BLaER1 (cell line): ENCODE results near the gene FILIP1L.
A peak's percentile ranks its signal among the peaks of the same experiment; 100 is the strongest.
"Not testable (repeated sequence)": the region's sequence is repeated elsewhere in the genome, so short reads cannot be mapped to it uniquely, and the experiment has no call there.

Experiments
- H3K27ac ChIP-seq: shearing (Covaris generic); formaldehyde crosslinking; 2 replicates; pipeline ENCODE4 v1.8.1; 2022
- H3K27me3 ChIP-seq: shearing (Covaris generic); formaldehyde crosslinking; 2 replicates; pipeline ENCODE4 v1.8.1; 2022
- H3K36me3 ChIP-seq: shearing (Covaris generic); formaldehyde crosslinking; 2 replicates; pipeline ENCODE4 v1.8.1; 2022
- H3K4me1 ChIP-seq: shearing (Covaris generic); formaldehyde crosslinking; 2 replicates; pipeline ENCODE4 v1.8.1; 2022
- H3K4me2 ChIP-seq: shearing (Covaris generic); formaldehyde crosslinking; 2 replicates; pipeline ENCODE4 v1.8.1; 2022
- H3K4me3 ChIP-seq: shearing (Covaris generic); formaldehyde crosslinking; 2 replicates; pipeline ENCODE4 v1.8.1; 2022
- H3K9ac ChIP-seq: shearing (Covaris generic); formaldehyde crosslinking; 2 replicates; pipeline ENCODE4 v1.8.1; 2022
- H3K9me3 ChIP-seq: shearing (Covaris generic); formaldehyde crosslinking; 2 replicates; pipeline ENCODE4 v1.8.1; 2022
- H4K20me1 ChIP-seq: shearing (Covaris generic); formaldehyde crosslinking; 2 replicates; pipeline ENCODE4 v1.8.1; 2022
- Cebpa-rat ChIP-seq: shearing (Covaris generic); IDR thresholded peaks from 2 replicates; pipeline ENCODE4 v1.8.1; 2022

The FILIP1L gene

DNA sequence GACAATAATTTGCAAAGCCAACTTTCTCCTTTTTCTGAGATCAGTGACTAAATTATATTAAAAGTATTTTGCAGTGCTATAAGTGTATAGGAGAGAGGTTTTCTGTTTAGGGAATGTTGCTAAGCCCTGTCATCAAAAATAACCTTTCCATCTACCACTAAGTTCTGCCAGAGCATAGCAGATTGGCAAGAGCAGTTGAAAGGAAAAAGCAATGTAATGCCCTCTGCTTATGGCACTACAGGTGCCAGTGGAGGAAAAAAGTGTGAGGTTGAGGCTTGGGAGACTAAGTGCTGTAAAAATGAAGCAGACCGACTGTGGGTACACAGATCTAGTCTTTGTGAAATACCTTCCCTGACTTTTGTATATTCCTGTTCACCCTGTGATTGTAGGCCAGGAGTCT lies 11.5 kb downstream of the FILIP1L start:
- Histone ChIP-seq H3K4me1 (peaks cover 49% of the 10 kb centered on the region), H3K9me3 (peaks cover 6% of the 10 kb centered on the region; the same call in 1 of the 2 replicates), H3K9ac (no peak overlapping the region), H4K20me1 (no peaks in the 10 kb centered on the region), H3K27me3 (no peaks in the 10 kb centered on the region), H3K36me3 (peaks cover 6% of the 10 kb centered on the region; the same call in 1 of the 2 replicates), H3K4me3 (no peak overlapping the region), H3K4me2 (peak overlapping the region; percentile 49), H3K27ac (no peak overlapping the region)
- TF ChIP-seq Cebpa-rat = no peak

DNA sequence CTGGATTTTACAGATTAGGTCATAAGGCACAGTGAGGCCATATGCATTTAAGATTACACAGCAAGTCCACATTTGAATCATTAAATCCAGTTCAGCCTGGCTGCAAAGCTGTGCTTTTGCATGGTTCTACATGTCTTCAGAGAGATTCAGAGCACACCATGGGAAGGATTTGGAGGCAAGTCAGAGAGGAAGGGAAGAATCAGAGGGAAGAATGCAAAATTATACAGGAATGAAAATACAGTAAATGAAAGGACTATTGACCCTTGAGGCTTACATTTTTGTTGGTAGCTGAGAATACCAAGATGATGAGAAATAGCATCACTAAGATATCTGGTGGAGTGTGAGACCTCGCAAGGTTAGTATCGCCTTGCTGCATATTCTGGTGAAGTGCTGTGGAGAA lies 13.9 kb downstream of the FILIP1L start:
- no peaks in the 10 kb centered on the region for H3K27me3 ChIP-seq
- peaks cover 6% of the 10 kb centered on the region; the same call in 1 of the 2 replicates for H3K36me3 ChIP-seq
- H3K9ac ChIP-seq = no peak overlapping the region
- no peak overlapping the region for H3K4me3 ChIP-seq
- TF ChIP-seq Cebpa-rat = no peak
- H3K4me1 ChIP-seq = peaks cover 31% of the 10 kb centered on the region
- peaks cover 6% of the 10 kb centered on the region; the same call in 1 of the 2 replicates for H3K9me3 ChIP-seq
- no peak overlapping the region for H3K27ac ChIP-seq
- H4K20me1 ChIP-seq = no peaks in the 10 kb centered on the region
- no peak overlapping the region for H3K4me2 ChIP-seq

DNA sequence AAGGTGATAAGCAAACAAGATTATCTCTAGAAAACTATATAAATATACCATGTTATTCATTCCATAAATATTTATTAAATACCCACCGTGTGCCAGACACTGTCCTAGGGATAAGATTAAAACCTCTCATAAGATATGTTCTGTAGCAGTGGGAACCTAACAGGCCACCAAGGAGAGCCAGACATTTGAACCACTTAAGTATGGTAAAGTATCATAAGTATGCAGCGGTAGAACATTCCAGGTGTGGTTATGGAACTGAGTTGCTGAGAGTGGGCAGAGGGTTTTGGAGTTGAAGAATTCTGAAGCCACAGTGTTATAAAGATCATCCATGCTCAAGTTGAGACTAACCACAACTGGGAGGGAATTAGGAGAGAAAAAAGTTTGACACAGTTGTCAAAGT lies 14.7 kb downstream of the FILIP1L start:
- Histone ChIP-seq H3K27me3 (no peaks in the 10 kb centered on the region), H3K27ac (no peak overlapping the region), H3K4me2 (no peak overlapping the region), H4K20me1 (no peaks in the 10 kb centered on the region), H3K9me3 (peaks cover 6% of the 10 kb centered on the region; the same call in 1 of the 2 replicates), H3K4me3 (no peak overlapping the region), H3K4me1 (peaks cover 23% of the 10 kb centered on the region), H3K36me3 (peaks cover 6% of the 10 kb centered on the region; the same call in 1 of the 2 replicates), H3K9ac (no peak overlapping the region)
- TF ChIP-seq Cebpa-rat = no peak

DNA sequence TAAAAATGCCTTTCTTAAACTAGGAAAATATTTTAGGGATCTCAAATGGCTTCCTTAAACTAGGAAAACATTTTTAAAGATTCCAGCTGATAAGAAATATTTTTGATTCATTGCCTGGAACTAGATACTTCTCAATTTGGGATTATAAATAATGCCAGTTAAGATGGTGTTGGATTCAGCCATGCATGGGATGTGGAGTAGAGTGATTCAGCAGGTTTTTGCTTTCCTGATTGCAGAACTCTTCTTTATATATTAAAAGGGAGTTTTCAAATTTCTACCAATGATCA lies 15.6 kb downstream of the FILIP1L start:
- H3K9ac ChIP-seq = no peak overlapping the region
- H3K4me2 ChIP-seq = no peak overlapping the region
- peaks cover 14% of the 10 kb centered on the region for H3K4me1 ChIP-seq
- peaks cover 6% of the 10 kb centered on the region; the same call in 1 of the 2 replicates for H3K9me3 ChIP-seq
- peaks cover 6% of the 10 kb centered on the region; the same call in 1 of the 2 replicates for H3K36me3 ChIP-seq
- H3K27ac ChIP-seq = no peak overlapping the region
- H3K27me3 ChIP-seq = no peaks in the 10 kb centered on the region
- no peak for TF ChIP-seq Cebpa-rat
- no peaks in the 10 kb centered on the region for H4K20me1 ChIP-seq
- H3K4me3 ChIP-seq = no peak overlapping the region

DNA sequence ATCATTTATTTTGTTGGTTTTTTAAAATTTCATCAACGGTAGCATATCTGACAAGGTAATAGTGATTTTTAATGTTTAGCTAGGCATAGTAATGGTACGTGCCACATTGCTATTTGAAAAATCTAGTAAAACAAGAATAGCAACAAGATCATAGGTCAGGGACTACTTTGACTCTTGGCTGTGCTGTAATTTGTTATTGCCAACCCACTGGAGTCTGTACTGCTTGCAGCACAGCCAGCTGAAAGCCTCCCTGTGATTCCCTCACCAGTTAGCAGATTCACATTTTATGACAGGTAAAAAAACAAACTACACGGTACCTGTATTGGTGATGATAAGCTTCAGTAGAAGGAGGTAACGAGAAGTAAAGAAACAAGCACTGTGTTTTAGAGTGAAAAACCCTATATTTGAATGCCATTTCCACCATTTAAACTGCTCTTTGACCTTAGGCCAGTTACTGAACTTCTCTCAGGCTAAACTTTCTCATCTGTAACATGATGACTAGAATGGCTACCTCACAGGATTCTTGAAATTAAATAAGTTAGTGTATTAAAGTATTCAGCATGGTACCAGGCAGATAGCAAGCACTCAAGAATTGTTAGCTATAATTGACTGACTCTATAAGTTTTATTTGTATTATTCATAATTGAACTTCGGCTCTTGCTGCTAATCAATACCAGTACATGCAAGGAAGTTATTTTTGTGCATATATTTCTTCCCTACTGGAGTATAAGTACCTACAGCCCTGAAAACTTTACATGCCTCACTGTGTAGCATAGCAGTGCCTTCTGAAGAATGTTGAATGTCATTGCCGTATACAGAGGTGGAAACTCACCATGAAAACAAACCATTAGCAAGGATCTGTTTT lies 16.1 kb downstream of the FILIP1L start:
- no peak overlapping the region for H3K9ac ChIP-seq
- TF ChIP-seq Cebpa-rat = no peak
- H3K9me3 ChIP-seq = peaks cover 6% of the 10 kb centered on the region; the same call in 1 of the 2 replicates
- no peak overlapping the region for H3K4me3 ChIP-seq
- H3K36me3 ChIP-seq = peaks cover 6% of the 10 kb centered on the region; the same call in 1 of the 2 replicates
- H4K20me1 ChIP-seq = no peaks in the 10 kb centered on the region
- H3K27me3 ChIP-seq = no peaks in the 10 kb centered on the region
- H3K4me1 ChIP-seq = peaks cover 8% of the 10 kb centered on the region
- H3K27ac ChIP-seq = no peak overlapping the region
- no peak overlapping the region for H3K4me2 ChIP-seq

DNA sequence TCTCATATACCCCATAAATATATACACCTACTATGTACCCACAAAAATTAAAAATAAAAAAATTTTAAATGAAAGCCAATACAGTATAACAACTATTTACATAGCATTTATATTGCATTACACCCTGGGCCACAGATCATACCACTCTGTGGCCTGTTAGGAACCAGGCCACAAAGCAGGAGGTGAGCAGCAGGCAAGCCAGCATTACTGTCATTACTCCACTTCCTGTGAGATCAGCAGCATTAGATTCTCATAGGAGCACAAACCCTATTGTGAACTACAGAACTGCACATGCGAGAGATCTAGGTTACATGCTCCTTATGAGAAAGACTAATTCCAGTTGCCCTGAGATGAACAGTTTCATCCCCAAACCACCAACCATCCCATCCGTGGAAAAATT lies 17.4 kb downstream of the FILIP1L start:
- Histone ChIP-seq H3K4me3 (no peak overlapping the region), H3K4me2 (no peak overlapping the region), H3K27me3 (no peaks in the 10 kb centered on the region), H3K27ac (no peak overlapping the region), H3K9ac (no peak overlapping the region), H3K4me1 (no peaks in the 10 kb centered on the region), H3K9me3 (peaks cover 6% of the 10 kb centered on the region; the same call in 1 of the 2 replicates), H4K20me1 (no peaks in the 10 kb centered on the region), H3K36me3 (peaks cover 6% of the 10 kb centered on the region; the same call in 1 of the 2 replicates)
- TF ChIP-seq Cebpa-rat = no peak

DNA sequence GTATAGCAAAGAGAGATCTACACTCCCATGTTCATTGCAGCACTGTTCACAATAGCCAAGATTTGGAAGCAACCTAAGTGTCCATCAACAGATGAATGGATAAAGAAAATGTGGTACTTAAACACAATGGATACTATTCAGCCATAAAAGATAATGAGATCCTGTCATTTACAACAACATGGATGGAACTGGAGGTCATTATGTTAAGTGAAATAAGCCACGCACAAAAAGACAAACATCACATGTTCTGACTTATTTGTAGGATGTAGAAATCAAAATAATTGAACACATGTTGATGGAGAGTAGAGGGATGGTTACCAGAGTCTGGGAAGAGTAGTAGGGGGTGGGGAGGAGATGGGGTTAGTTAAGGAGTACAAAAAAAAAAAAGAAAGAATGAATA lies 18.0 kb downstream of the FILIP1L start:
- H3K27me3 ChIP-seq, H3K9ac ChIP-seq, H3K27ac ChIP-seq, H3K4me3 ChIP-seq, H4K20me1 ChIP-seq, H3K4me2 ChIP-seq, H3K9me3 ChIP-seq, H3K36me3 ChIP-seq, H3K4me1 ChIP-seq: not testable (repeated sequence)

DNA sequence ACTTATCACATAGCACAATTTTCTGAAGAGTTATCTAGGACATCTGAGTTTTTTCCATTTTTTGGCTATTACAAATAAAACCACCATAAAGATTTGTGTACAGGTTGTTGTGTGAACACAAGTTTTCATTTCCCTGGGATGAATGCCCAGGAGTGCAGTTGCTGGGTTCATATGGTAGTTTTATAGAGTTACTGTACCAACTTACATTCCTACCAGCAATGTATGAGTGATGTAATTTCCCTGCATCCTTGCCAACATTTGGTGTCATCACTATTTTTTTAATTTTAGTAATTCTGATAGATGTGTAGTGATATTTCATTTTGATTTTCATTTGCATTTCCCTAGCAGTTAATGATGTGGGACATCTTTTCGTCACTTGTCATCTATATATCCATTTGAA lies 20.5 kb downstream of the FILIP1L start:
- H4K20me1 ChIP-seq = no peaks in the 10 kb centered on the region
- no peak overlapping the region for H3K4me3 ChIP-seq
- H3K27ac ChIP-seq = no peak overlapping the region
- no peaks in the 10 kb centered on the region for H3K27me3 ChIP-seq
- no peaks in the 10 kb centered on the region for H3K9me3 ChIP-seq
- H3K4me2 ChIP-seq = no peak overlapping the region
- H3K36me3 ChIP-seq = no peaks in the 10 kb centered on the region
- no peak overlapping the region for H3K9ac ChIP-seq
- TF ChIP-seq Cebpa-rat = no peak
- H3K4me1 ChIP-seq = no peaks in the 10 kb centered on the region

DNA sequence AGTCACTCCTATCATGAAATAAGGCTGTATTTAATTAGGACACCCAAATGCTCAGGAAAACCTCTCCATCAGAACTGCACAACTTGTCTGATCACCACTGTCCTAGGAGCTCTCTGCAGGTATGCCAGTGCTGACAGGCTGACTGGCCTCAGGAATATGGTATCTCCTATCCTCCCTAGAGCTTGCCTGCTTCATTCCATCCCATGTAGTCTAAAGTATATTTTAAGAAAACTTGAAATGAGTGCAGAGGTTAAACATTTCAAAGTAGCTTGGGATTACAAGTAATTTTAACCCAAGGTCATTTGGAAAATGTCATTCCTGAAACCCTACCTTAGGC lies 23.7 kb downstream of the FILIP1L start:
- TF ChIP-seq Cebpa-rat = no peak
- H3K4me1 ChIP-seq = peaks cover 12% of the 10 kb centered on the region

DNA sequence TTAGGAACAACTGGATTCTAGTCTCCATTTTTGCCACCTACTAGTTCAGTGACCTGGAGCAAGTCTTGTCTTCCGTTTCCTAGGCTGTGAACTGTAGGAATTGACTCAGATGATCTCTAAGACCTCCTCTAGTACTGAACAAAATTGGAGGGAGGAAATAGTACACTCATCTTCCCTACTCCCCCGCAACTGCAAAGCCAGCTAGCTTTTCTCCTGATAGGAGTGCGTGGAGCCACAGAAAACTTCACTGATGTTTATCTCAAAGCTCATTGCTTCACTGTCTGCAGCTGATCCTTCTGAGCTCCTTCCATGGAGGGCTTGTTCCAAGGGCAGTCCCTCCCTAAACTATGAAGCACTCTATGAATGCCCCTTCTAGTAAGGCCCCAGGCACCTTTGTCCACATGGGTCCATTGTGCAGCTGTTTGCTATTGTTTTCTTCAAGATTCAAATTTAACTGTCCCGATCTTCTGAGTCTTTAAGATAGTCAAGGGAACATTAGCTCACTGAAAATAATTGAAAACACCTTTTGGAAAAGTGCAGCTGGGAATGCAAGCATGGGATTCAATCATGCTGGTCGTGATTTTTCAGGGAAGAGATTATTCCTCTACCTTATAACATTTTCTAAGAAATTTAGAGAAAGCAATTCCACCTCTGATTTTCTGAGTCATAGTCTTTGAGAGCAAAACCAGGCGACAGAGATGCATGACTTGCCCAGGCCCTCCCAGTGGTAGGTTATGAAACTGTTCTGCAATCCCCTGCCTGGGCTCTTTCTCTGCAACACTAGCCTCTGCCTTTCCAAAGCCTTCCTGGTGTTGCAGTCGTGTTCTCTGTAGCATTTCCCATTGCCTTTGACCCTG lies 24.3 kb downstream of the FILIP1L start:
- Histone ChIP-seq H3K4me2 (no peak overlapping the region), H4K20me1 (no peaks in the 10 kb centered on the region), H3K27me3 (no peaks in the 10 kb centered on the region), H3K36me3 (no peaks in the 10 kb centered on the region), H3K4me3 (no peak overlapping the region), H3K9ac (no peak overlapping the region), H3K4me1 (peaks cover 12% of the 10 kb centered on the region), H3K27ac (no peak overlapping the region), H3K9me3 (no peaks in the 10 kb centered on the region)
- TF ChIP-seq Cebpa-rat = no peak

More for the DNA sequence above, 23.7 kb downstream of the FILIP1L start:
- H3K27me3 ChIP-seq = no peaks in the 10 kb centered on the region
- H3K9me3 ChIP-seq = no peaks in the 10 kb centered on the region
- no peaks in the 10 kb centered on the region for H4K20me1 ChIP-seq
- H3K27ac ChIP-seq = no peak overlapping the region
- no peak overlapping the region for H3K4me2 ChIP-seq
- no peak overlapping the region for H3K4me3 ChIP-seq
- H3K36me3 ChIP-seq = no peaks in the 10 kb centered on the region
- no peak overlapping the region for H3K9ac ChIP-seq
